Astrocyte (in vitro differentiated cells and primary cell): ENCODE results near the gene C19orf38. TPM values are rescaled to one million over a fixed set of nuclear protein-coding genes. Genes with fewer than 3 reads are reported as not detected.

ENCODE experiments used
- DNase-seq: peaks from one replicate; pipeline ENCODE4 v3.0.0-alpha.2; 2010; ENCODE audit warnings: low read depth
- FAIRE-seq: peaks from 2 replicates; lab custom pipeline; 2011; peaks lifted over from hg19 to GRCh38; lab: Jason Lieb, UNC
- H2AFZ ChIP-seq: 2 replicates; pipeline ENCODE4 v1.6.0; 2012; ENCODE audit warnings: low read depth, low read length, inconsistent platforms
- H3K27ac ChIP-seq: 2 replicates; pipeline ENCODE4 v1.5.1; 2011; ENCODE audit warnings: low read depth, low read length, inconsistent platforms
- H3K27me3 ChIP-seq: 2 replicates; pipeline ENCODE4 v1.6.0; 2011; ENCODE audit warnings: low read length, inconsistent platforms; ENCODE audit not compliant: insufficient read depth
- H3K36me3 ChIP-seq: 2 replicates; pipeline ENCODE4 v1.5.1; 2011; ENCODE audit warnings: low read length, inconsistent platforms; ENCODE audit not compliant: insufficient read depth
- H3K4me1 ChIP-seq: 2 replicates; pipeline ENCODE4 v1.5.1; 2011; ENCODE audit warnings: low read length, inconsistent platforms; ENCODE audit not compliant: insufficient read depth
- H3K4me2 ChIP-seq: 2 replicates; pipeline ENCODE4 v1.6.0; 2012; ENCODE audit warnings: low read length, inconsistent platforms
- H3K4me3 ChIP-seq: 2 replicates; pipeline ENCODE4 v1.5.1; 2011; ENCODE audit warnings: low read depth, mild to moderate bottlenecking, low read length, inconsistent platforms; ENCODE audit not compliant: insufficient read depth
- H3K79me2 ChIP-seq: 2 replicates; pipeline ENCODE4 v1.6.0; 2012; ENCODE audit warnings: mild to moderate bottlenecking, low read length, inconsistent platforms; ENCODE audit not compliant: insufficient read depth
- H3K9ac ChIP-seq: 2 replicates; pipeline ENCODE4 v1.6.0; 2012; ENCODE audit warnings: mild to moderate bottlenecking, low read length, inconsistent platforms
- H3K9me3 ChIP-seq: 2 replicates; pipeline ENCODE4 v1.5.1; 2012; ENCODE audit warnings: low read depth, mild to moderate bottlenecking, low read length, inconsistent platforms; ENCODE audit not compliant: insufficient read depth
- H4K20me1 ChIP-seq: 2 replicates; pipeline ENCODE4 v1.6.0; 2012; ENCODE audit warnings: low read length, inconsistent platforms; ENCODE audit not compliant: insufficient read depth
- H3K27ac Mint-ChIP-seq: one replicate; pipeline ENCODE4 v1.8.0; 2021; ENCODE audit warnings: mild to moderate bottlenecking, mixed read lengths; ENCODE audit not compliant: unreplicated experiment
- H3K27me3 Mint-ChIP-seq: one replicate; pipeline ENCODE4 v1.8.0; 2021; ENCODE audit warnings: low read depth, mixed read lengths; ENCODE audit not compliant: unreplicated experiment
- H3K36me3 Mint-ChIP-seq: one replicate; pipeline ENCODE4 v1.8.0; 2021; ENCODE audit warnings: low read depth, mixed read lengths; ENCODE audit not compliant: unreplicated experiment
- H3K4me1 Mint-ChIP-seq: one replicate; pipeline ENCODE4 v1.8.0; 2021; ENCODE audit warnings: low read depth, mixed read lengths; ENCODE audit not compliant: unreplicated experiment
- H3K4me3 Mint-ChIP-seq: one replicate; pipeline ENCODE4 v1.8.0; 2021; ENCODE audit warnings: mild to moderate bottlenecking, moderate library complexity, mixed read lengths; ENCODE audit not compliant: unreplicated experiment
- H3K9me3 Mint-ChIP-seq: one replicate; pipeline ENCODE4 v1.8.0; 2021; ENCODE audit warnings: mild to moderate bottlenecking, mixed read lengths; ENCODE audit not compliant: unreplicated experiment
- CTCF ChIP-seq: IDR thresholded peaks from 2 replicates; pipeline ENCODE4 v1.5.1; 2011; ENCODE audit warnings: low read depth, mild to moderate bottlenecking, inconsistent platforms, low read length, moderate library complexity; ENCODE audit not compliant: insufficient read depth
- EZH2 ChIP-seq: IDR thresholded peaks from 2 replicates; pipeline ENCODE4 v1.6.1; 2012; ENCODE audit warnings: mild to moderate bottlenecking, low read length, inconsistent platforms; ENCODE audit not compliant: insufficient read depth
- total RNA-seq: library from RNA; stranded (reverse); gene quantifications from 2 replicates; pipeline ENCODE4 v1.2.1, GENCODE V29; 2021

Gene C19orf38
- total RNA-seq, 1 donor from 2014 or later: 0.23 TPM

- Mint-ChIP-seq H3K36me3 (peaks cover 4% of the 10 kb centered on the region), H3K9me3 (peaks cover 3% of the 10 kb centered on the region), H3K27me3 (no peaks in the 10 kb centered on the region), H3K4me3 (no peak overlapping the region), H3K4me1 (peaks cover 3% of the 10 kb centered on the region), H3K27ac (no peak overlapping the region)
- no peak for DNase-seq
- no peak overlapping the region for H2AFZ ChIP-seq
- H3K9me3 ChIP-seq: peaks cover 8% of the 10 kb centered on the region
- H3K4me1 ChIP-seq: peaks cover 15% of the 10 kb centered on the region
- H3K79me2 ChIP-seq: peaks cover 5% of the 10 kb centered on the region
- H3K36me3 ChIP-seq: no peaks in the 10 kb centered on the region
- H3K27me3 ChIP-seq: no peaks in the 10 kb centered on the region
- TF ChIP-seq EZH2 (no peak), CTCF (no peak)
- H3K9ac ChIP-seq: no peak overlapping the region
- H3K4me3 ChIP-seq: no peak overlapping the region
- H4K20me1 ChIP-seq: peaks cover 6% of the 10 kb centered on the region
- H3K4me2 ChIP-seq: no peak overlapping the region
- no peak for FAIRE-seq
- H3K27ac ChIP-seq: no peak overlapping the region
Measured at GRCh38 chr19:10831987-10832938, 16.0 kb upstream of the C19orf38 start.

GRCh38 chr19:10832939-10833296 is 15.3 kb upstream of the C19orf38 start:
- no peak for FAIRE-seq
- H3K27ac Mint-ChIP-seq: no peak overlapping the region

More at GRCh38 chr19:10832939-10833296, 15.3 kb upstream of the C19orf38 start:
- Mint-ChIP-seq H3K36me3 (peaks cover 4% of the 10 kb centered on the region), H3K4me1 (peaks cover 3% of the 10 kb centered on the region), H3K4me3 (no peak overlapping the region), H3K9me3 (peaks cover 3% of the 10 kb centered on the region), H3K27me3 (no peaks in the 10 kb centered on the region)
- Histone ChIP-seq H3K4me2 (no peak overlapping the region), H4K20me1 (peaks cover 6% of the 10 kb centered on the region), H3K4me1 (peaks cover 15% of the 10 kb centered on the region), H3K9me3 (peaks cover 8% of the 10 kb centered on the region), H3K4me3 (no peak overlapping the region), H3K36me3 (no peaks in the 10 kb centered on the region), H3K79me2 (peaks cover 5% of the 10 kb centered on the region), H2AFZ (no peak overlapping the region), H3K9ac (no peak overlapping the region), H3K27me3 (no peaks in the 10 kb centered on the region), H3K27ac (no peak overlapping the region)
- no peak for TF ChIP-seq CTCF
- TF ChIP-seq EZH2: no peak
- no peak for DNase-seq
